SJSA1 (cell line): ENCODE measurements around the gene BTN2A1. TPM values are rescaled to one million over a fixed set of nuclear protein-coding genes. Genes with fewer than 3 reads are reported as not detected.
A peak's percentile ranks its signal among the peaks of the same experiment; 100 is the strongest.
"Not testable (repeated sequence)": the region's sequence is repeated elsewhere in the genome, so short reads cannot be mapped to it uniquely, and the experiment has no call there.

Experiments used
- DNase-seq, 2 experiments: peaks; one replicate each; pipeline ENCODE4 v3.0.0-alpha.2; 2015 to 2020; ENCODE audit warnings: low spot score in 2 of 2, low read depth in 1 of 2
- H3K27ac ChIP-seq: fragments of 250-450 bp; sonication (Bioruptor Pico); 2 replicates; pipeline ENCODE4 v1.5.1; 2020; ENCODE audit warnings: mild to moderate bottlenecking, moderate library complexity
- H3K27me3 ChIP-seq: fragments of 250-450 bp; sonication (Bioruptor Pico); replicated peaks from 2 replicates; pipeline ENCODE4 v1.5.1; 2020; ENCODE audit warnings: mild to moderate bottlenecking, moderate library complexity
- H3K36me3 ChIP-seq: fragments of 250-450 bp; sonication (Bioruptor Pico); 2 replicates; pipeline ENCODE4 v1.5.1; 2020; ENCODE audit warnings: mild to moderate bottlenecking
- H3K4me1 ChIP-seq: fragments of 250-450 bp; sonication (Bioruptor Pico); replicated peaks from 2 replicates; pipeline ENCODE4 v1.6.1; 2021; ENCODE audit warnings: mild to moderate bottlenecking
- H3K4me3 ChIP-seq: fragments of 250-450 bp; sonication (Bioruptor Pico); 2 replicates; pipeline ENCODE4 v1.5.1; 2020; ENCODE audit warnings: mild to moderate bottlenecking
- H3K9me3 ChIP-seq: fragments of 250-450 bp; sonication (Bioruptor Pico); replicated peaks from 2 replicates; pipeline ENCODE4 v1.5.1; 2020; ENCODE audit warnings: mild to moderate bottlenecking
- total RNA-seq: library from RNA; depleted of rRNA; stranded (reverse); fragments of >200 nt; shearing (Covaris generic); gene quantifications from 2 replicates; pipeline ENCODE4 v1.2.3, GENCODE V29; 2014

BTN2A1 gene
- total RNA-seq, 1 experiment from 2014 or later: 50.8 TPM

DNA sequence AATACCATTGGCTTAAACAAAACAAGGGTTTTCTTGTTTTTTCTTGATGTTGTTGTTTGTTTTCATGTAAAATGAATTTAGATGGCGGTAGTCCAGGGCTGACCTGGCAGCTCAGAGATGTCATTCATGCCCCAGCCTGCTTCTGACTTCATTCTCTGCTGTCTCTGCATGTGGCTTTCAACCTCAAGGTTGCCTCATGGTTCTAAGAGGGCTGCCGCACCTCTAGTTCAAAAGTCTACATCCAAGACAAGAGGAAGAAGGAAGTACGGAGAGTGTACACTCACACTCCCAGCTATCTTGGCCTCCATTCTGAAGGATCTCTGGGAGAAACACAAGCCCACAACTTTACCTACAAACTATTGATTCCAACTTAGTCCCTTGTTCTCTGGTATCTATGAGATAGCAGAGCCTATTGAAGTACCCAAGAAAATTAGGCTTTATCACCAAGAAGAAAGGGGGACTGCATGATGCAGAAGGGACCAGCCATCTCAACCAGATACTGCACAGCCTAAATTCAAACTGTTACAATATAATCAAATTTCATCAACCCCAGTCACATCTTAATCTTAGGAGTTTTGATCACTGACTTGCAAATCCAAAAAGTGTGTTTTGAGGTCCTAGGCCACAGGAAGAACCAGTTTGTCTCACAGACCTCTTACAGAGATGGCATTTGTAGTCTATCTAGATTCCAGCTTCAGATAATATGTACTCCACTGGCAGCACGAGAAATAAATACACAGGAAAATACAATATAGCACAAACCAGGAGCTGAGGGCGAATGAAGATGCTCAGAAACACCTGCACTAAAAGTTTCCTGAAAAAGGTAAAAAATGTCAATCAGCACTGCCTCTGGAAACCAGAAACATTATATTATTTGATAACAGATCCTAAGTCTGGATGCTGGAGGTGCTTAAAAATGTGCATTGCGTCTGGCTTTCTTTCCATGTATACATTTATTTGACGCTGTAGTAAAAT, 18.3 kb upstream of the BTN2A1 start:
- Histone ChIP-seq H3K27ac (peak overlapping the region; percentile 83), H3K9me3 (no peaks in the 10 kb centered on the region), H3K4me3 (peak overlapping the region; percentile 44), H3K27me3 (no peaks in the 10 kb centered on the region), H3K4me1 (peaks cover 13% of the 10 kb centered on the region; the same call in 1 of the 2 replicates), H3K36me3 (peaks cover 6% of the 10 kb centered on the region; the same call in 1 of the 2 replicates)
- DNase-seq: no peak

- H3K9me3 ChIP-seq: no peaks in the 10 kb centered on the region
- H3K4me1 ChIP-seq: peaks cover 13% of the 10 kb centered on the region; the same call in 1 of the 2 replicates
- no peak for DNase-seq
- no peaks in the 10 kb centered on the region for H3K27me3 ChIP-seq
- H3K27ac ChIP-seq: peak overlapping the region; percentile 83
- H3K36me3 ChIP-seq: 0 out of 2 replicates have a peak, but pooled peaks cover 9% of the 10 kb centered on the region
- peak overlapping the region; percentile 44 for H3K4me3 ChIP-seq
Measured at GRCh38 chr6:26440977-26441358, 16.8 kb upstream of the BTN2A1 start.

DNA sequence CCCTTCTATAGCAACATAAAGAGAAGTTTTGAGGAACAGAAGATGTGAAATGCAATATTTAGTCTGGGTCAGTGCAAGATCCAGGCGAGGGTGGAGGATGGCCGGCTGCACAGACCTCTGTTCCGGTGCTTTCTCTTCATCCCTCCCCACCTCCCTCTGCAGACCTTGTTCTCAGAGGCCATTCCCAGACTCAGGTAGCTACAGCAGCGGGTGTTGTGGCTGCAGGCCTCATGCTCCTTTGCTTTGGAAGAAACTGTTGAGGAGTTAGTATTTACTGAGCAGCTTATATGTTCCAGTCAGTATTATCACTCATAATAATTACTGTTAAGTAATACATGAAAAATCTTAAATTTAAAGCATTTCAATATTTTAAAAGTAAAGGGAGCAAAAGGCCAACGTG, 15.8 kb upstream of the BTN2A1 start:
- no peak for DNase-seq
- no peak overlapping the region for H3K4me3 ChIP-seq
- H3K36me3 ChIP-seq: peaks cover 15% of the 10 kb centered on the region; the same call in 1 of the 2 replicates
- H3K27ac ChIP-seq: no peak overlapping the region
- no peaks in the 10 kb centered on the region for H3K9me3 ChIP-seq
- H3K4me1 ChIP-seq: peaks cover 13% of the 10 kb centered on the region; the same call in 1 of the 2 replicates
- no peaks in the 10 kb centered on the region for H3K27me3 ChIP-seq

DNA sequence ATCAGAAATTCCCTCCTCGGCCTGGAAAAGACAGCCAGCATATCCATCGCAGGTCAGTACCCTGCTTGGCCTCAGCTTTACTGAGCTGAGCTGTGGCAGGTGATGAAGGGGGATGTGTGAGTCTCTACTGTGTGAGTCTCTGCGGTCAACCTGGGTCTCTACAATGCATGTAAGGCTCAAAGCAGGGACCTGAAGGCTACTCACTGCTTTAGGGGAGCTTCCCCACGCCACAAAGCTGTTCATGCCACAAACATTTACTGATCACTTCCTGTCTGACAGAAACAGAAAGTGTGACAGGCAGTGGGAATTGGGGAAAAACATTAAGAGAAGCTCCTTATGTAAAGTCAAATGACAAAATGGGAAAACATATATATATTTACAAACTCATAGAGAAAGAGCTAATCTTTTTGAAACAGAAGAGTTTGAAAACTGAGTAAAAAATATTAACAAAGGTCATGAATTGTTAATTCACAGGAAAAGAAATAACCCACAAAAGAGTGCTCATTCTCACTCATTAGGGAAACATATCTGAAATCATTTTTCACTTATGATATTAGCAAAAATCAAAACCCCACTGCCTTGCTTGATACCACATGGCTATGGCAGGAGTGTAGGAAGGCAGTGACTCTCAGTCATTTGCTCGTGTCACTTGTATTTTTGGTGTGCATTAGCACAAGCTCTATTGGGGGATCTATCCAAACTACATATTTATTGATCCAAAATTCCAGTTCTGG, 11.7 kb upstream of the BTN2A1 start:
- DNase-seq: no peak
- H3K27me3 ChIP-seq: no peaks in the 10 kb centered on the region
- H3K4me1 ChIP-seq: peaks cover 8% of the 10 kb centered on the region; the same call in 1 of the 2 replicates
- no peak overlapping the region for H3K27ac ChIP-seq
- H3K36me3 ChIP-seq: peaks cover 24% of the 10 kb centered on the region
- H3K9me3 ChIP-seq: no peaks in the 10 kb centered on the region
- no peak overlapping the region for H3K4me3 ChIP-seq

- Histone ChIP-seq H3K36me3 (peaks cover 24% of the 10 kb centered on the region), H3K27me3 (no peaks in the 10 kb centered on the region), H3K4me1 (no peaks in the 10 kb centered on the region; the same call in 1 of the 2 replicates), H3K9me3 (no peaks in the 10 kb centered on the region), H3K4me3 (no peak overlapping the region), H3K27ac (no peak overlapping the region)
- no peak for DNase-seq
Measured at GRCh38 chr6:26447257-26447656, 10.5 kb upstream of the BTN2A1 start.

DNA sequence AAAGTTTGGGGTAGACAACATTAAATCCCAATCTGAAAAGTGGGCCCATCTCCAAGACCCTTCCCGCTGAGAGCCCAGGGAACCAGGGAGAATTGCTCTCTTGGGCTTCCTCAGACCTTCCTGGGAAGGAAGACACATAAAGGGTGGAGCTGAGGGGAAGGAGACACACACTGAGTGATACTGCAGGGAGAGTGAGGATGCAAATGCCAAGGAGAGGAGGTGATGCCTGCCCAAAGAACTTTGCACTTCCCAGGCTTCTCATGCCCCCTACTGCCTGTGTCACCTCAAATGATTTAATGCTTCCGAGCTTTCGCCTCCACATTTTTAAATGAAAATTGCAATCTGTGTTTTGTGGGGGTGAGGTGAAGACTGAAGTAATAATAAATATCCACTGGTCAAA, 7.5 kb upstream of the BTN2A1 start:
- H3K27ac ChIP-seq: no peak overlapping the region
- H3K27me3 ChIP-seq: no peaks in the 10 kb centered on the region
- no peaks in the 10 kb centered on the region for H3K9me3 ChIP-seq
- H3K4me1 ChIP-seq: no peaks in the 10 kb centered on the region
- no peak for DNase-seq
- peaks cover 15% of the 10 kb centered on the region for H3K36me3 ChIP-seq
- no peak overlapping the region for H3K4me3 ChIP-seq

DNA sequence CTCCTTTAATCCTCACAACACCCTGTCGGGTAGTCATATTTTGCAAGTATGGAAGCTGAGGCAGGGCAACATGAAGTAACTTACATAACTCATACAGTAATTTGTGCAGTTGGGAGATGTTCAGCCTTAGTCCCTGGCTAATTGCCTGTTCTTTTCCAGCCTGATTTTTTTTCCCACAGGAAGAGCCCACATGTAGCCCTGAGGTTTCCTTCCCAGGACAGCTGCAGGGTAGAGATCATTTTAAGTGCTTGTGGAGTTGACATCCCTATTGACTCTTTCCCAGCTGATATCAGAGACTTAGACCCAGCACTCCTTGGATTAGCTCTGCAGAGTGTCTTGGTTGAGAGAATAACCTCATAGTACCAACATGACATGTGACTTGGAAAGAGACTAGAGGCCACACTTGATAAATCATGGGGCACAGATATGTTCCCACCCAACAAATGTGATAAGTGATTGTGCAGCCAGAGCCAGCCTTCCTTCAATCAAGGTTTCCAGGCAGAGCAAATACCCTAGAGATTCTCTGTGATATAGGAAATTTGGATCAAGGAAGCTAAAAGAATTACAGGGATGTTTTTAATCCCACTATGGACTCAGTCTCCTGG, 5.0 kb upstream of the BTN2A1 start:
- Histone ChIP-seq H3K27ac (no peak overlapping the region), H3K4me3 (no peak overlapping the region), H3K36me3 (peaks cover 6% of the 10 kb centered on the region; the same call in 1 of the 2 replicates), H3K9me3 (no peaks in the 10 kb centered on the region), H3K27me3 (no peaks in the 10 kb centered on the region), H3K4me1 (peaks cover 5% of the 10 kb centered on the region)
- DNase-seq: no peak

DNA sequence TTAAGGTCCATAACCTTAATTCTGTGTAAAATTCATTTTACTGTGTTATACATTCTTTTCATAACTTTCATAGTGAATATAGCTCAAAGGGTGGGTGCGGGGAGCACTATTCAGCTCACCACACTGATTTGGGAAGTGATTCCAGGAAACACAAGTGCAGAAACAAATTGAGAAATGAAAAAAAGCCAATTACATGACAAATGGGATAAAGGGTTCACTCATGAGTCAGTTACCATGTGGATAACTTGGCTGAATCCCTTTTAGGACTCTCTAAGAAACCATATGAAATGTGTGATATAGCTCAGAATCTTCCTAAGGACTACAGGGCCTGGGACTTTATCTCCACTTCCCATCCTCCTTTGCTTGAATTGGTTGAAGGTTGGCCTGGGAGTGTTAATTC, 3.1 kb upstream of the BTN2A1 start:
- no peak overlapping the region for H3K4me3 ChIP-seq
- H3K9me3 ChIP-seq: no peaks in the 10 kb centered on the region
- H3K27ac ChIP-seq: no peak overlapping the region
- peaks cover 10% of the 10 kb centered on the region for H3K4me1 ChIP-seq
- no peaks in the 10 kb centered on the region for H3K27me3 ChIP-seq
- H3K36me3 ChIP-seq: peaks cover 14% of the 10 kb centered on the region
- no peak for DNase-seq

- no peak overlapping the region for H3K4me3 ChIP-seq
- no peaks in the 10 kb centered on the region for H3K27me3 ChIP-seq
- H3K9me3 ChIP-seq: no peaks in the 10 kb centered on the region
- DNase-seq: no peak
- no peak overlapping the region for H3K27ac ChIP-seq
- peaks cover 11% of the 10 kb centered on the region for H3K4me1 ChIP-seq
- H3K36me3 ChIP-seq: peaks cover 21% of the 10 kb centered on the region
Measured at GRCh38 chr6:26455357-26455970, 2.3 kb upstream of the BTN2A1 start.

- no peak for DNase-seq
- Histone ChIP-seq H3K27ac (peak overlapping the region; percentile 85), H3K27me3 (no peaks in the 10 kb centered on the region), H3K9me3 (no peaks in the 10 kb centered on the region), H3K4me1 (peaks cover 17% of the 10 kb centered on the region), H3K4me3 (peak overlapping the region; percentile 66), H3K36me3 (peaks cover 39% of the 10 kb centered on the region)
Measured at GRCh38 chr6:26457264-26457805, 420 bp upstream of the BTN2A1 start.

- H3K4me1 ChIP-seq: peaks cover 17% of the 10 kb centered on the region
- H3K27ac ChIP-seq: no peak overlapping the region
- H3K36me3 ChIP-seq: peaks cover 58% of the 10 kb centered on the region
- H3K9me3 ChIP-seq: no peaks in the 10 kb centered on the region
- H3K4me3 ChIP-seq: peak overlapping the region; percentile 66; the same call in 1 of the 2 replicates
- H3K27me3 ChIP-seq: no peaks in the 10 kb centered on the region
- no peak for DNase-seq
Measured at GRCh38 chr6:26459023-26459810, 1.5 kb downstream of the BTN2A1 start.

DNA sequence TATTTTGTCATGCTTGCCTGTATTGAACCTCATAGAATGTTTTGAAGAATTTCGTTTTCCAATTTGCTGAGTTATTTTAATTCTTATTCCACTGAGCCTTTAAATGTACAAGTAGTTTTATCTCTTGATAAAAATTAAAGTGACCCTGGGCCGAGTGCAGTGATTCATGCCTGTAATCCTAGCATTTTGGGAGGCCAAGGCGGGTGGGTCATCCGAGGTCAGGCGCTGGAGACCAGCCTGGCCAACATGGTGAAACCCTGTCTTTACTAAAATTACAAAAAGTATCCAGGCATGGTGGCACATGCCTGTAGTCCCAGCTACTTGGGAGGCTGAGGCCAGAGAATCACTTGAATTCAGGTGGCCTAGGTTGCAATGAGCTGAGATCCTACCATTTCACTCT, 3.6 kb downstream of the BTN2A1 start:
- Histone ChIP-seq H3K4me1 (peaks cover 17% of the 10 kb centered on the region), H3K36me3 (peaks cover 80% of the 10 kb centered on the region)
- DNase-seq, H3K27me3 ChIP-seq, H3K4me3 ChIP-seq, H3K9me3 ChIP-seq, H3K27ac ChIP-seq: not testable (repeated sequence)
